Esophagus squamous epithelium (tissue), 4 donors: ENCODE data around the gene TCERG1L.

ENCODE experiments used
- POLR2A ChIP-seq, 4 donors: fragments of 450-650 bp; IDR thresholded peaks; one replicate each; pipeline ENCODE4 v1.6.1; 2017; ENCODE audit warnings: antibody characterized with exemption in 4 of 4, mild to moderate bottlenecking in 4 of 4, moderate library complexity in 3 of 4
- TF ChIP-seq, protein P1 (sequence below), 6 experiments: fragments of 450-650 bp in 4 of 6; fragments of 200-600 bp in 2 of 6; sonication (generic) in 2 of 6; IDR thresholded peaks; one replicate each; pipeline ENCODE4 v1.5.1; 2016 to 2019; ENCODE audit warnings: antibody characterized with exemption in 6 of 6, mild to moderate bottlenecking in 4 of 6, moderate library complexity in 4 of 6

DNA sequence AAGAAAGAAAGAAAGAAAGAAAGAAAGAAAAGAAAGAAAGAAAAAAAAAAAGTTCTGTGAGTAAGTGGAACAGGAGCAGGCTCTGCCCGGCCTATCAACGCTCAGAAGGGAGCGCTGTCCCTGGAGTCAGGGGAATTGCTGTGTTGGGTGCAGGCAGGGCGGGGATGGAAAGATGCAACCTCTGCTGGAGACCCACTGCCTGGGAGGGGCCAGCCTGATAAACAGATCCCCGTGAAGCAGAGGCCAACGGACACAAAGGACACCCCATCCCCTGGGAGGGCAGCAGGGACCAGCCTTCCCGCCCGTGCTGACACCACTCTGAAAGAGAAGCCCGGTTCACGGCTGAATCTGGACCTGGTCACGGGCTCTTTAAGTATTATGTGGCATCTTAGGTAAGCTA, 54.5 kb downstream of the TCERG1L start:
- TF ChIP-seq, protein P1, sequence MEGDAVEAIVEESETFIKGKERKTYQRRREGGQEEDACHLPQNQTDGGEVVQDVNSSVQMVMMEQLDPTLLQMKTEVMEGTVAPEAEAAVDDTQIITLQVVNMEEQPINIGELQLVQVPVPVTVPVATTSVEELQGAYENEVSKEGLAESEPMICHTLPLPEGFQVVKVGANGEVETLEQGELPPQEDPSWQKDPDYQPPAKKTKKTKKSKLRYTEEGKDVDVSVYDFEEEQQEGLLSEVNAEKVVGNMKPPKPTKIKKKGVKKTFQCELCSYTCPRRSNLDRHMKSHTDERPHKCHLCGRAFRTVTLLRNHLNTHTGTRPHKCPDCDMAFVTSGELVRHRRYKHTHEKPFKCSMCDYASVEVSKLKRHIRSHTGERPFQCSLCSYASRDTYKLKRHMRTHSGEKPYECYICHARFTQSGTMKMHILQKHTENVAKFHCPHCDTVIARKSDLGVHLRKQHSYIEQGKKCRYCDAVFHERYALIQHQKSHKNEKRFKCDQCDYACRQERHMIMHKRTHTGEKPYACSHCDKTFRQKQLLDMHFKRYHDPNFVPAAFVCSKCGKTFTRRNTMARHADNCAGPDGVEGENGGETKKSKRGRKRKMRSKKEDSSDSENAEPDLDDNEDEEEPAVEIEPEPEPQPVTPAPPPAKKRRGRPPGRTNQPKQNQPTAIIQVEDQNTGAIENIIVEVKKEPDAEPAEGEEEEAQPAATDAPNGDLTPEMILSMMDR (IDR thresholded peaks at IDR 0.05) = no peak
- TF ChIP-seq POLR2A (IDR thresholded peaks at IDR 0.05) = no peak
